T-cell (primary cell): ENCODE measurements around the gene APOC1. TPM values are rescaled to one million over a fixed set of nuclear protein-coding genes. Genes with fewer than 3 reads are reported as not detected.

Experiments used
- ATAC-seq, 4 experiments: fragments of 200-7000 bp in 3 of 4; fragments of 150-1000 bp in 1 of 4; cut with Tn5 transposase; replicated peaks in 1 of 4; 1 replicate in 3 of 4; 2 replicates in 1 of 4; pipeline ENCODE4 v1.10.0; 2021; ENCODE audit warnings: moderate library complexity in 3 of 4, mild to moderate bottlenecking in 2 of 4, moderate number of reproducible peaks in 1 of 4
- CTCF ChIA-PET, 2 donors: fragments of 300-600 bp; sonication (Branson Sonifier 250); formaldehyde crosslinking; loops; one replicate each; lab custom pipeline; 2022; ENCODE audit warnings: antibody characterized with exemption in 2 of 2; lab: Charles Lee
- POLR2A ChIA-PET, 2 donors: fragments of 300-600 bp; sonication (Branson Sonifier 250); formaldehyde crosslinking; loops; one replicate each; lab custom pipeline; 2022; ENCODE audit warnings: antibody characterized with exemption in 2 of 2; lab: Charles Lee
- DNase-seq, 35 experiments: peaks; one replicate each; pipeline versions ENCODE4 v3.0.0 to v3.0.0-alpha.2; 2013 to 2023
- H3K27ac ChIP-seq: one replicate; pipeline ENCODE4 v1.5.1; 2013; ENCODE audit warnings: low read length
- H3K27me3 ChIP-seq, 2 experiments: replicated peaks in 1 of 2; 1 replicate in 1 of 2; 2 replicates in 1 of 2; pipeline versions ENCODE4 v1.6.1 to v1.7.0; 2013; ENCODE audit warnings: low read length in 1 of 2, mixed read lengths in 1 of 2; ENCODE audit not compliant: control insufficient read depth in 2 of 2, insufficient read depth in 2 of 2; ENCODE audit errors: extremely low read depth in 1 of 2
- H3K36me3 ChIP-seq, 2 donors: 1 replicate in 1 of 2; 2 replicates in 1 of 2; pipeline versions ENCODE4 v1.6.1 to v1.7.0; 2013; ENCODE audit warnings: low read length in 1 of 2; ENCODE audit not compliant: control insufficient read depth in 2 of 2, insufficient read depth in 1 of 2; ENCODE audit errors: extremely low read depth in 1 of 2
- H3K4me1 ChIP-seq, 2 experiments: 1 replicate in 1 of 2; 2 replicates in 1 of 2; pipeline versions ENCODE4 v1.6.1 to v1.7.0; 2013; ENCODE audit warnings: low read length in 2 of 2, mixed read lengths in 1 of 2; ENCODE audit not compliant: insufficient read depth in 2 of 2, control insufficient read depth in 1 of 2; ENCODE audit errors: extremely low read depth in 1 of 2
- H3K4me3 ChIP-seq, 2 donors: 1 replicate in 1 of 2; 2 replicates in 1 of 2; pipeline versions ENCODE4 v1.5.1 to v1.7.0; 2013; ENCODE audit warnings: mild to moderate bottlenecking in 2 of 2, low read length in 1 of 2, moderate library complexity in 1 of 2; ENCODE audit not compliant: control insufficient read depth in 1 of 2; ENCODE audit errors: extremely low read depth in 1 of 2
- H3K9me3 ChIP-seq: 2 replicates; pipeline ENCODE4 v1.7.0; 2013
- H3K27ac Mint-ChIP-seq, 2 donors: one replicate each; pipeline ENCODE4 v1.8.0; 2020 to 2021; ENCODE audit warnings: mild to moderate bottlenecking in 2 of 2, mixed read lengths in 2 of 2
- H3K27me3 Mint-ChIP-seq, 2 donors: one replicate each; pipeline ENCODE4 v1.8.0; 2021 to 2022; ENCODE audit warnings: mixed read lengths in 2 of 2
- H3K36me3 Mint-ChIP-seq: one replicate; pipeline ENCODE4 v1.8.0; 2021; ENCODE audit warnings: mixed read lengths
- H3K4me1 Mint-ChIP-seq, 3 donors: one replicate each; pipeline ENCODE4 v1.8.0; 2020 to 2022; ENCODE audit warnings: mixed read lengths in 3 of 3, mild to moderate bottlenecking in 1 of 3
- H3K4me3 Mint-ChIP-seq, 3 donors: one replicate each; pipeline ENCODE4 v1.8.0; 2020 to 2022; ENCODE audit warnings: mild to moderate bottlenecking in 3 of 3, mixed read lengths in 3 of 3, moderate library complexity in 3 of 3
- H3K9me3 Mint-ChIP-seq, 3 donors: one replicate each; pipeline ENCODE4 v1.8.0; 2020 to 2022; ENCODE audit warnings: mixed read lengths in 3 of 3
- WGBS: methylation state at CpG from one replicate; pipeline ENCODE4 v1.1.5; 2013; ENCODE audit warnings: missing lambda C conversion rate; ENCODE audit not compliant: insufficient coverage; 5-methylcytosine and 5-hydroxymethylcytosine counted together
- total RNA-seq, 35 experiments: library from RNA in 6 of 35; stranded (reverse) in 6 of 35; fragments of 120-200 nt in 1 of 35; gene quantifications; one replicate each; pipeline versions ENCODE4 v1.2.1 to v1.2.4 and lab custom pipeline; 2013 to 2026

The APOC1 gene
- total RNA-seq, 5 donors from 2014 or later (not counting 1 experiment from before 2014, with no cell fraction given), result 2.8 to 8.5 (median 3.9) TPM; not detected in 2

- H3K9me3 ChIP-seq, result no peaks in the 10 kb centered on the region
- H3K27me3 ChIP-seq, result no peaks in the 10 kb centered on the region
- H3K36me3 Mint-ChIP-seq, result peaks cover 23% of the 10 kb centered on the region
- no peak overlapping the region for H3K27ac ChIP-seq
- peaks cover 9 to 39% of the 10 kb centered on the region in 2 donors for H3K36me3 ChIP-seq
- ChIA-PET POLR2A (no interaction called here), CTCF (no interaction called here)
- H3K4me1 ChIP-seq, result no peaks in the 10 kb centered on the region
- H3K4me3 Mint-ChIP-seq, result no peak overlapping the region
- 90% methylated on average over 4 of the region's 4 CpGs for WGBS
- peaks cover 2 to 7% (median 4%) of the 10 kb centered on the region in 3 donors for H3K4me1 Mint-ChIP-seq
- no peaks in the 10 kb centered on the region for H3K27me3 Mint-ChIP-seq
- H3K9me3 Mint-ChIP-seq, result no peaks in the 10 kb centered on the region
- no peak for DNase-seq
- no peak overlapping the region for H3K4me3 ChIP-seq
- no peak for ATAC-seq
- H3K27ac Mint-ChIP-seq, result no peak overlapping the region
Measured at GRCh38 chr19:44968670-44969069, 54.3 kb downstream of the APOC1 start.

Other genes with a start within 250 kb of the APOC1 start
- gene CEACAM19, start 243.1 kb upstream of the APOC1 start, total RNA-seq, result 1 to 10 TPM in 3 of 5 donors, under 1 TPM in 2; 0.57 to 2.7 (median 1.0) TPM
- not detected for gene CEACAM16, start 215.5 kb upstream of the APOC1 start, total RNA-seq
- 100 to 1,000 TPM in 1 of 5 donors, 10 to 100 TPM in 4; 18.7 to 103 (median 19.4) TPM for gene BCL3, start 165.9 kb upstream of the APOC1 start, total RNA-seq
- under 1 TPM in 2 of 5 donors, not detected in 3; 0.25 to 0.30 TPM for gene CBLC, start 136.7 kb upstream of the APOC1 start, total RNA-seq
- 1 to 10 TPM in 1 of 5 donors, under 1 TPM in 3, not detected in 1; 0.39 to 1.0 (median 0.87) TPM for gene BCAM, start 105.5 kb upstream of the APOC1 start, total RNA-seq
- gene NECTIN2, start 68.3 kb upstream of the APOC1 start, total RNA-seq, result 1 to 10 TPM in 4 of 5 donors, under 1 TPM in 1; 0.30 to 1.8 (median 1.4) TPM
- gene TOMM40, start 23.4 kb upstream of the APOC1 start, total RNA-seq, result 10 to 100 TPM; 32.1 to 47.5 (median 41.5) TPM
- 1 to 10 TPM; 2.0 to 9.5 (median 6.8) TPM for gene APOE, start 8.8 kb upstream of the APOC1 start, total RNA-seq
- not detected for gene APOC4, start 27.6 kb downstream of the APOC1 start, total RNA-seq
- under 1 TPM in 2 of 5 donors, not detected in 3; 0.66 to 0.96 TPM for gene APOC2, start 31.4 kb downstream of the APOC1 start, total RNA-seq
- 100 to 1,000 TPM in 1 of 5 donors, 10 to 100 TPM in 4; 64.0 to 103 (median 87.6) TPM for gene CLPTM1, start 40.8 kb downstream of the APOC1 start, total RNA-seq
- gene RELB, start 86.9 kb downstream of the APOC1 start, total RNA-seq, result 10 to 100 TPM; 29.4 to 65.5 (median 40.4) TPM
- gene CLASRP, start 124.4 kb downstream of the APOC1 start, total RNA-seq, result 100 to 1,000 TPM; 141 to 153 (median 149) TPM
- 1 to 10 TPM; 1.4 to 4.3 (median 3.5) TPM for gene ZNF296, start 161.9 kb downstream of the APOC1 start, total RNA-seq
- gene GEMIN7, start 164.7 kb downstream of the APOC1 start, total RNA-seq, result 10 to 100 TPM in 4 of 5 donors, 1 to 10 TPM in 1; 4.0 to 23.1 (median 22.7) TPM
- 10 to 100 TPM; 17.2 to 35.2 (median 30.4) TPM for gene PPP1R37, start 178.6 kb downstream of the APOC1 start, total RNA-seq
- 1 to 10 TPM in 4 of 5 donors, under 1 TPM in 1; 0.95 to 1.3 (median 1.2) TPM for gene NKPD1, start 246.4 kb downstream of the APOC1 start, total RNA-seq